Omental fat pad (tissue), 4 donors: ENCODE data around the gene VPS37B. TPM values are rescaled to one million over a fixed set of nuclear protein-coding genes. Genes with fewer than 3 reads are reported as not detected.
"Not testable (repeated sequence)": the region's sequence is repeated elsewhere in the genome, so short reads cannot be mapped to it uniquely, and the experiment has no call there.

Source experiments
- ATAC-seq: fragments of 150-250 bp; one replicate; pipeline ENCODE4 v1.9.1; 2016; ENCODE audit warnings: mild to moderate bottlenecking, moderate library complexity; ENCODE audit not compliant: low FRiP score
- DNase-seq: peaks from one replicate; pipeline ENCODE4 v3.0.0-alpha.2; 2019; ENCODE audit warnings: low spot score
- total RNA-seq, 4 donors: library from RNA; depleted of rRNA; stranded (reverse); fragments of >200 nt; gene quantifications; one replicate each; pipeline ENCODE4 v1.1.0, GENCODE V29; 2016
- TF ChIP-seq, protein P1 (sequence below), 3 donors: fragments of 450-650 bp; IDR thresholded peaks; one replicate each; pipeline ENCODE4 v1.5.1; 2016 to 2017; ENCODE audit warnings: antibody characterized with exemption in 3 of 3, mild to moderate bottlenecking in 3 of 3, moderate library complexity in 2 of 3

Gene VPS37B, protein sequence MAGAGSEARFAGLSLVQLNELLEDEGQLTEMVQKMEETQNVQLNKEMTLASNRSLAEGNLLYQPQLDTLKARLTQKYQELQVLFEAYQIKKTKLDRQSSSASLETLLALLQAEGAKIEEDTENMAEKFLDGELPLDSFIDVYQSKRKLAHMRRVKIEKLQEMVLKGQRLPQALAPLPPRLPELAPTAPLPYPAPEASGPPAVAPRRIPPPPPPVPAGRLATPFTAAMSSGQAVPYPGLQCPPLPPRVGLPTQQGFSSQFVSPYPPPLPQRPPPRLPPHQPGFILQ
- 10 to 100 TPM; 20.7 to 45.0 (median 35.2) TPM for total RNA-seq

- ATAC-seq (peak; percentile 67), DNase-seq (peak; percentile 91)
- TF ChIP-seq, protein P1, sequence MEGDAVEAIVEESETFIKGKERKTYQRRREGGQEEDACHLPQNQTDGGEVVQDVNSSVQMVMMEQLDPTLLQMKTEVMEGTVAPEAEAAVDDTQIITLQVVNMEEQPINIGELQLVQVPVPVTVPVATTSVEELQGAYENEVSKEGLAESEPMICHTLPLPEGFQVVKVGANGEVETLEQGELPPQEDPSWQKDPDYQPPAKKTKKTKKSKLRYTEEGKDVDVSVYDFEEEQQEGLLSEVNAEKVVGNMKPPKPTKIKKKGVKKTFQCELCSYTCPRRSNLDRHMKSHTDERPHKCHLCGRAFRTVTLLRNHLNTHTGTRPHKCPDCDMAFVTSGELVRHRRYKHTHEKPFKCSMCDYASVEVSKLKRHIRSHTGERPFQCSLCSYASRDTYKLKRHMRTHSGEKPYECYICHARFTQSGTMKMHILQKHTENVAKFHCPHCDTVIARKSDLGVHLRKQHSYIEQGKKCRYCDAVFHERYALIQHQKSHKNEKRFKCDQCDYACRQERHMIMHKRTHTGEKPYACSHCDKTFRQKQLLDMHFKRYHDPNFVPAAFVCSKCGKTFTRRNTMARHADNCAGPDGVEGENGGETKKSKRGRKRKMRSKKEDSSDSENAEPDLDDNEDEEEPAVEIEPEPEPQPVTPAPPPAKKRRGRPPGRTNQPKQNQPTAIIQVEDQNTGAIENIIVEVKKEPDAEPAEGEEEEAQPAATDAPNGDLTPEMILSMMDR (IDR thresholded peaks at IDR 0.05) = no peak
These were observed at the start of gene VPS37B for GRCh38 chr12:122895704-122896636. VPS37B (minus strand) TSS chr12:122896124; CDS start chr12:122896062, 62 bp downstream.

- DNase-seq = no peak
- no peak for ATAC-seq
- TF ChIP-seq, protein P1 (IDR thresholded peaks at IDR 0.05) = no peak
These were observed 49.0 kb upstream of the VPS37B start for GRCh38 chr12:122944605-122945592.

- TF ChIP-seq, protein P1 (IDR thresholded peaks at IDR 0.05) = no peak
- no peak for ATAC-seq
- DNase-seq = no peak
These were observed 47.3 kb upstream of the VPS37B start for GRCh38 chr12:122943196-122943595.

DNA sequence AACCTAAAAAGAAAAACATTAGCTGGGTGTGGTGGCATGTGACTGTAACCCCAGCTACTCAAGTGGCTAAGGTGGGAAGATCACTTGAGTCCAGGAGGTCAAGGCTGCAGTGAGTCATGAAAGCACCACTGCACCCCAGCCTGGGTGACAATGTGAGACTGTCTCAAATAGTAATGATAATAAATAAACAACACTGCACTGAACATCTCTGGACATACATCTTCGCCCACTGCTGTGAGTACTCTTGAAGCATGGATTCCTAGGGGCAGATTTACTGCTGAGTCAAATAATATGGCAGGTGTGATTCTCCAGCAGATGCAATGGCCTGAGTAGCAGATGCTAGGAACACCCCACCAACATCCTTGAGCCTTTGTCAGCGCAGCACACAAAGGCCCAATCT, 46.7 kb upstream of the VPS37B start:
- no peak for ATAC-seq

DNA sequence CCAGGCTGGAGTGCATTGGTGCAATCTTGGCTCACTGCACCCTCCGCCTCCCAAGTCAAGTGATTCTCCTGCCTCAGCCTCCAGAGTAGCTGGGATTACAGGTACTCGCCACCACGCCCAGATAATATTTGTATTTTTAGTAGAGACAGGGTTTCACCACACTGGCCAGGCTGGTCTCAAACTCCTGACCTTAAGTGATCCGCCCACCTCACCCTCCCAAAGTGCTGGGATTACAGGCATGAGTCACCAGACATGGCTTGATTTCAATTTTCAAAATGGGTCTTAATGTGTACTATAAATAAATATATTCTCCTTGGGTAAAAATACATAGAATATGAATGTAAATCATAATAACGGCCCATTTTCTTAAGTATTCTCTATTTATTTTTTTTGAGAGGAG, 45.4 kb upstream of the VPS37B start:
- ATAC-seq, DNase-seq: not testable (repeated sequence)

More for the DNA sequence above, 46.7 kb upstream of the VPS37B start:
- TF ChIP-seq, protein P1 (IDR thresholded peaks at IDR 0.05) = no peak
- no peak for DNase-seq

- DNase-seq = no peak
- TF ChIP-seq, protein P1 (IDR thresholded peaks at IDR 0.05) = no peak
- ATAC-seq = no peak
These were observed 43.2 kb upstream of the VPS37B start for GRCh38 chr12:122939125-122939524.
